Measurements from ENCODE around the gene SYCE1L. TPM values are rescaled to one million over a fixed set of nuclear protein-coding genes. Genes with fewer than 3 reads are reported as not detected.

The SYCE1L gene
- total RNA-seq, 1 experiment from 2014 or later = 9.9 TPM

- peaks cover 10% of the 10 kb centered on the region; the same call in 1 of the 2 replicates for H3K79me2 ChIP-seq (ENCODE audit: insufficient read depth, low read length)
- no peaks in the 10 kb centered on the region for H3K4me1 ChIP-seq (ENCODE audit: insufficient read depth, low read length)
- H3K4me1 Mint-ChIP-seq = peaks cover 12 to 23% of the 10 kb centered on the region in 2 experiments
- H3K36me3 Mint-ChIP-seq (ENCODE audit: insufficient read depth in 1 of 3, low read depth in 3 of 3) = peaks cover 6 to 31% (median 25%) of the 10 kb centered on the region in 3 experiments
- peaks cover 8% of the 10 kb centered on the region for H3K23me2 ChIP-seq (ENCODE audit: insufficient read length, low read depth, low read length, poor library complexity, severe bottlenecking)
- H3T11ph ChIP-seq (ENCODE audit: low read length) = no peak within 1 kb of the TSS
- peak; percentile 99 for DNase-seq
- H3K4ac ChIP-seq (ENCODE audit: low read depth, low read length) = no peak within 1 kb of the TSS
- peak within 1 kb of the TSS; percentile 97 for H3K14ac ChIP-seq (ENCODE audit: insufficient read depth, low read length)
- H2BK120ac ChIP-seq (ENCODE audit: low read depth, low read length, poor library complexity, severe bottlenecking) = peak within 1 kb of the TSS; percentile 88
- no CpG with 5 or more reads among the region's 63 CpGs for WGBS (ENCODE audit: extremely low coverage, insufficient read length, low lambda C conversion rate)
- H3K27me3 Mint-ChIP-seq (ENCODE audit: low read depth) = peaks cover 3% of the 10 kb centered on the region; the same call in 1 of the 2 replicates
- no peaks in the 10 kb centered on the region for H3K9me3 Mint-ChIP-seq
- peak within 1 kb of the TSS; percentile 99 for H3K18ac ChIP-seq (ENCODE audit: insufficient read length, low read depth, low read length)
- peaks cover 11% of the 10 kb centered on the region for H3K79me1 ChIP-seq (ENCODE audit: insufficient read depth, low read depth, low read length, poor library complexity, severe bottlenecking)
- H4K20me1 ChIP-seq (ENCODE audit: control insufficient read depth, insufficient read depth, insufficient read length) = no peaks in the 10 kb centered on the region
- H2BK20ac ChIP-seq (ENCODE audit: low read depth, low read length, poor library complexity, severe bottlenecking) = no peak within 1 kb of the TSS
- H2AK5ac ChIP-seq (ENCODE audit: insufficient read length, low read length) = no peak within 1 kb of the TSS
- H3K9ac ChIP-seq (ENCODE audit: extremely low read depth, insufficient read length, low read length) = peak within 1 kb of the TSS; percentile 77
- H3K4me3 Mint-ChIP-seq = peak within 1 kb of the TSS; percentile 89 to 96
- H3K23ac ChIP-seq (ENCODE audit: insufficient read length, low read depth, low read length) = no peak within 1 kb of the TSS
- no peaks in the 10 kb centered on the region for H3K9me3 ChIP-seq (ENCODE audit: control insufficient read depth, low read depth, low read length)
- H2AFZ ChIP-seq (ENCODE audit: low read length) = no peak within 1 kb of the TSS
- no peak within 1 kb of the TSS for H2BK5ac ChIP-seq (ENCODE audit: insufficient read length, low read length)
- H3K27ac ChIP-seq (ENCODE audit: insufficient read length, low read depth, low read length) = peak within 1 kb of the TSS; percentile 67
- H4K5ac ChIP-seq (ENCODE audit: insufficient read length, low read depth, low read length) = no peak within 1 kb of the TSS
- peak within 1 kb of the TSS; percentile 94 for H3K4me2 ChIP-seq (ENCODE audit: insufficient read depth, insufficient read length, low read length)
- TF ChIP-seq CTCF (conservative IDR thresholded peaks at IDR 0.05) = no peak; the same call in 2 of the 3 replicates
- H3K56ac ChIP-seq (ENCODE audit: insufficient read length, low read depth, low read length) = no peak within 1 kb of the TSS
- peak within 1 kb of the TSS; percentile 98 to 99 (median 98) for H3K27ac Mint-ChIP-seq
- no peak within 1 kb of the TSS for H4K8ac ChIP-seq (replicated peaks; ENCODE audit: insufficient read length, low read depth, low read length)
- H2BK15ac ChIP-seq (ENCODE audit: low read depth, low read length) = no peak within 1 kb of the TSS
- H4K91ac ChIP-seq (ENCODE audit: insufficient read length, low read depth, low read length) = no peak within 1 kb of the TSS
- no peaks in the 10 kb centered on the region for H3K27me3 ChIP-seq (ENCODE audit: insufficient read depth, low read length)
- no peak within 1 kb of the TSS for H2BK12ac ChIP-seq (ENCODE audit: insufficient read length, low read depth, low read length)
Observed at GRCh38 chr16:77190478-77191258, 8.5 kb upstream of the SYCE1L start, which contains the start of gene MON1B. Gene MON1B, plus strand, starts transcription at chr16:77191190. Its CDS starts 296 bp downstream, at chr16:77191486.

Measured in H9 (cell line).